GM23248 (cell line): ENCODE measurements around the gene RGS14. TPM values are rescaled to one million over a fixed set of nuclear protein-coding genes. Genes with fewer than 3 reads are reported as not detected.

ENCODE experiments used
- DNase-seq: peaks from one replicate; pipeline ENCODE4 v3.0.0-alpha.2; 2015
- H2AFZ ChIP-seq: fragments of 200-600 bp; sonication (generic); 2 replicates; pipeline ENCODE4 v1.6.1; 2016; ENCODE audit warnings: antibody characterized with exemption
- H3F3A ChIP-seq: fragments of 200-600 bp; sonication (generic); 2 replicates; pipeline ENCODE4 v1.6.1; 2016; ENCODE audit warnings: mild to moderate bottlenecking, antibody characterized with exemption, mixed run types; ENCODE audit not compliant: insufficient read depth
- H3K27ac ChIP-seq: fragments of 200-600 bp; sonication (generic); 2 replicates; pipeline ENCODE4 v1.5.1; 2016; ENCODE audit warnings: mild to moderate bottlenecking
- H3K27me3 ChIP-seq: fragments of 200-600 bp; sonication (generic); replicated peaks from 2 replicates; pipeline ENCODE4 v1.6.1; 2016; ENCODE audit warnings: mild to moderate bottlenecking; ENCODE audit not compliant: insufficient read depth
- H3K36me3 ChIP-seq: fragments of 200-600 bp; sonication (generic); 2 replicates; pipeline ENCODE4 v1.6.1; 2016; ENCODE audit warnings: low read depth, mild to moderate bottlenecking
- H3K4me1 ChIP-seq: fragments of 200-600 bp; sonication (generic); 2 replicates; pipeline ENCODE4 v1.6.1; 2016; ENCODE audit warnings: mild to moderate bottlenecking; ENCODE audit not compliant: insufficient read depth
- H3K4me2 ChIP-seq: fragments of 200-600 bp; sonication (generic); one replicate; pipeline ENCODE4 v1.6.1; 2016; ENCODE audit warnings: mild to moderate bottlenecking; ENCODE audit not compliant: unreplicated experiment
- H3K4me3 ChIP-seq: fragments of 200-600 bp; sonication (generic); 2 replicates; pipeline ENCODE4 v1.5.1; 2016; ENCODE audit warnings: mild to moderate bottlenecking
- H3K79me2 ChIP-seq: fragments of 200-600 bp; sonication (generic); 2 replicates; pipeline ENCODE4 v1.6.1; 2016; ENCODE audit warnings: mild to moderate bottlenecking; ENCODE audit not compliant: insufficient read depth
- H3K9ac ChIP-seq: fragments of 200-600 bp; sonication (generic); 2 replicates; pipeline ENCODE4 v1.6.1; 2016; ENCODE audit warnings: mild to moderate bottlenecking
- H3K9me2 ChIP-seq: fragments of 200-600 bp; sonication (generic); 2 replicates; pipeline ENCODE4 v1.6.1; 2016; ENCODE audit warnings: mixed run types, mild to moderate bottlenecking, moderate library complexity; ENCODE audit not compliant: insufficient read depth
- H3K9me3 ChIP-seq: fragments of 200-600 bp; sonication (generic); one replicate; pipeline ENCODE4 v1.6.1; 2017; ENCODE audit warnings: low read depth
- H4K20me1 ChIP-seq: fragments of 200-600 bp; sonication (generic); 2 replicates; pipeline ENCODE4 v1.6.0; 2016; ENCODE audit not compliant: insufficient read depth
- EZH2 ChIP-seq: fragments of 200-600 bp; sonication (generic); IDR thresholded peaks from 2 replicates; pipeline ENCODE4 v1.6.1; 2018; ENCODE audit warnings: antibody characterized with exemption, mild to moderate bottlenecking; ENCODE audit not compliant: insufficient read depth, poor library complexity, severe bottlenecking
- EZH2phosphoT487 ChIP-seq: fragments of 200-600 bp; sonication (generic); IDR thresholded peaks from 2 replicates; pipeline ENCODE4 v1.6.1; 2018; ENCODE audit warnings: antibody characterized with exemption, moderate library complexity, mild to moderate bottlenecking, low read depth; ENCODE audit not compliant: insufficient read depth
- WGBS, 2 experiments: methylation state at CpG; one replicate each; pipeline ENCODE4 v1.1.6; 2015 to 2017; ENCODE audit warnings: low lambda C conversion rate in 2 of 2, low coverage in 1 of 2; ENCODE audit errors: missing lambda C conversion rate in 2 of 2; 5-methylcytosine and 5-hydroxymethylcytosine counted together
- in situ Hi-C: fragments of 300-500 bp; cut with MboI; formaldehyde crosslinking; loops from 2 replicates; pipeline ENCODE4 v1.15.0; 2020
- polyA plus RNA-seq: library from polyadenylated mRNA; unstranded; fragments of >200 nt; fragmentation: Nextera tagmentation; extraction: Ambion mirVana; gene quantifications from 2 replicates; pipeline ENCODE4 v1.2.1, GENCODE V29; 2016
- total RNA-seq: library from RNA; depleted of rRNA; stranded (reverse); fragments of >200 nt; shearing (Covaris generic); gene quantifications from 2 replicates; pipeline ENCODE4 v1.2.3, GENCODE V29; 2014

RGS14 gene
- total and polyA plus RNA-seq, 2 experiments from 2014 or later = 2.5 to 6.4 TPM

- Histone ChIP-seq H3K27me3 (no peaks in the 10 kb centered on the region), H3K36me3 (peaks cover 4% of the 10 kb centered on the region; the same call in 1 of the 2 replicates), H3F3A (no peaks in the 10 kb centered on the region), H3K4me1 (no peaks in the 10 kb centered on the region), H3K4me2 (no peak overlapping the region), H3K79me2 (peaks cover 6% of the 10 kb centered on the region; the same call in 1 of the 2 replicates), H4K20me1 (no peaks in the 10 kb centered on the region), H2AFZ (no peak overlapping the region), H3K9ac (no peak overlapping the region), H3K27ac (no peak overlapping the region), H3K9me2 (no peaks in the 10 kb centered on the region), H3K9me3 (no peaks in the 10 kb centered on the region), H3K4me3 (no peak overlapping the region)
- 61 to 71% methylated on average over 14 to 15 of the region's 15 CpGs for WGBS, 2 experiments
- TF ChIP-seq EZH2 (no peak), EZH2phosphoT487 (no peak)
- no peak for DNase-seq
- in situ Hi-C loops = no loop called here
Measured at GRCh38 chr5:177334155-177334551, 23.6 kb upstream of the RGS14 start.

- Histone ChIP-seq H3K4me3 (no peak overlapping the region), H3K4me1 (no peaks in the 10 kb centered on the region), H3K27ac (no peak overlapping the region), H2AFZ (no peak overlapping the region), H3K27me3 (no peaks in the 10 kb centered on the region), H3K36me3 (peaks cover 4% of the 10 kb centered on the region; the same call in 1 of the 2 replicates), H4K20me1 (no peaks in the 10 kb centered on the region), H3K9me2 (no peaks in the 10 kb centered on the region), H3K9ac (no peak overlapping the region), H3F3A (no peaks in the 10 kb centered on the region), H3K4me2 (no peak overlapping the region), H3K79me2 (peaks cover 15% of the 10 kb centered on the region), H3K9me3 (no peaks in the 10 kb centered on the region)
- 83 to 84% methylated on average over 21 of the region's 21 CpGs for WGBS, 2 experiments
- in situ Hi-C loops = no loop called here
- no peak for DNase-seq
- TF ChIP-seq EZH2 = no peak
- no peak for TF ChIP-seq EZH2phosphoT487
Measured at GRCh38 chr5:177334781-177335700, 22.7 kb upstream of the RGS14 start.

GRCh38 chr5:177335701-177336065 lies 22.0 kb upstream of the RGS14 start:
- in situ Hi-C loops = no loop called here

GRCh38 chr5:177336112-177336511 lies 21.6 kb upstream of the RGS14 start:
- in situ Hi-C loops = no loop called here
- Histone ChIP-seq H3K4me1 (no peaks in the 10 kb centered on the region), H3K9me3 (no peaks in the 10 kb centered on the region), H3K9ac (no peak overlapping the region), H4K20me1 (no peaks in the 10 kb centered on the region), H3K9me2 (no peaks in the 10 kb centered on the region), H3K4me3 (no peak overlapping the region), H3K27ac (no peak overlapping the region), H2AFZ (no peak overlapping the region), H3F3A (no peaks in the 10 kb centered on the region), H3K36me3 (peaks cover 4% of the 10 kb centered on the region; the same call in 1 of the 2 replicates), H3K27me3 (no peaks in the 10 kb centered on the region), H3K79me2 (peaks cover 26% of the 10 kb centered on the region), H3K4me2 (no peak overlapping the region)
- TF ChIP-seq EZH2phosphoT487 = no peak
- no peak for TF ChIP-seq EZH2
- whole genome bisulfite sequencing, 2 experiments = 68 to 70% methylated on average over 12 of the region's 12 CpGs
- peak; percentile 44 for DNase-seq

More at GRCh38 chr5:177335701-177336065, 22.0 kb upstream of the RGS14 start:
- no peak overlapping the region for H3K4me2 ChIP-seq
- no peaks in the 10 kb centered on the region for H3K4me1 ChIP-seq
- peaks cover 4% of the 10 kb centered on the region; the same call in 1 of the 2 replicates for H3K36me3 ChIP-seq
- no peaks in the 10 kb centered on the region for H3K9me3 ChIP-seq
- no peaks in the 10 kb centered on the region for H3K9me2 ChIP-seq
- no peaks in the 10 kb centered on the region for H3K27me3 ChIP-seq
- H3K9ac ChIP-seq = no peak overlapping the region
- TF ChIP-seq EZH2 (no peak), EZH2phosphoT487 (no peak)
- DNase-seq = no peak
- H3K27ac ChIP-seq = no peak overlapping the region
- peaks cover 21% of the 10 kb centered on the region for H3K79me2 ChIP-seq
- H4K20me1 ChIP-seq = no peaks in the 10 kb centered on the region
- no peaks in the 10 kb centered on the region for H3F3A ChIP-seq
- 85 to 88% methylated on average over 7 of the region's 7 CpGs for WGBS, 2 experiments
- no peak overlapping the region for H3K4me3 ChIP-seq
- no peak overlapping the region for H2AFZ ChIP-seq
